ENCODE data around the gene GARNL3. TPM values are rescaled to one million over a fixed set of nuclear protein-coding genes. Genes with fewer than 3 reads are reported as not detected.

The GARNL3 gene
- total RNA-seq, 1 experiment from 2014 or later: 15.5 TPM

DNA sequence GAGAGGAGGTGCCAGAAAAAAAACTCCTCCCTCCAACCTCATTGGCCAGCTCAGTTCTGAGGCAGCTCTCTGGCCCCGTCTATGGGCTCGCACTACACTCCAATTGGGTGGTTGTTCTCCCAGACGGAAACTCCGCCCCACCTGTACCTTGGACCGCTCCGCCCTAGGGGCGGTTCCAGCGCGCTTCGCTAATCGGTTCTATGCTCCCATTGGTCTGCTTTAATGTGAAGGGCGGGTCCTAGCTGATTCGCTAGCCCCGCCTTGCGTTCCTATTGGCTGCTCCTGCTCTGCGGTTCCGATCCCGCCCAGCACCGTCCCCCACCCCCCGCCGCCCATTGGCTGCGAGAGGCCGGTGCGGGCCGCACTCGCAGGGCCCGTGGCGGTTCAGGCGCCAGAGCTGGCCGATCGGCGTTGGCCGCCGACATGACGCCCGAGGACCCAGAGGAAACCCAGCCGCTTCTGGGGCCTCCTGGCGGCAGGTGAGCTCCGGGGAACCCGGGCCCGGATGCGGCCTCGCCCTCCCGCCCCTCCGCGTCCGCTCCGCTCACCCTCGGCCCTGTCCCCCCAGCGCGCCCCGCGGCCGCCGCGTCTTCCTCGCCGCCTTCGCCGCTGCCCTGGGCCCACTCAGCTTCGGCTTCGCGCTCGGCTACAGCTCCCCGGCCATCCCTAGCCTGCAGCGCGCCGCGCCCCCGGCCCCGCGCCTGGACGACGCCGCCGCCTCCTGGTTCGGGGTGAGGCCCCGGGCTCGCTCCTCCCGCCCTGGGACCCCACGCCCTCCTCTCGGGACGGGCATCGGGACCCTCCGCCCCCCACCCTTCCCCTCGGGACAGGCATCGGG lies 132.5 kb downstream of the GARNL3 start, which contains the start of gene SLC2A8:
TSS of gene SLC2A8 (plus strand) at position 362 of the 838 bp plus-strand sequence. CDS start at position 424, 62 bp downstream.
- Histone ChIP-seq H2AFZ (ENCODE audit: low read length) (peak within 1 kb of the TSS; percentile 88), H3K4me1 (ENCODE audit: insufficient read depth, low read length) (peaks cover 14% of the 10 kb centered on the region), H3K27ac (ENCODE audit: low read length) (no peak within 1 kb of the TSS), H3K36me3 (ENCODE audit: low read depth, low read length) (no peaks in the 10 kb centered on the region), H3K27me3 (ENCODE audit: low read length) (no peaks in the 10 kb centered on the region), H3K9me2 (replicated peaks; ENCODE audit: low read length) (no peaks in the 10 kb centered on the region), H3K9me3 (ENCODE audit: low read length) (no peaks in the 10 kb centered on the region), H3K9ac (ENCODE audit: low read length) (peak within 1 kb of the TSS; percentile 64), H3K79me2 (ENCODE audit: low read length) (peaks cover 15% of the 10 kb centered on the region), H3F3A (ENCODE audit: low read length, unreplicated experiment) (no peaks in the 10 kb centered on the region), H4K20me1 (ENCODE audit: low read length) (no peaks in the 10 kb centered on the region), H3K4me2 (ENCODE audit: low read length) (peak within 1 kb of the TSS; percentile 94), H3K4me3 (ENCODE audit: low read length) (peak within 1 kb of the TSS; percentile 82)
- no peak for TF ChIP-seq EZH2 (IDR thresholded peaks at IDR 0.05; ENCODE audit: low read length, unreplicated experiment)
- TF ChIP-seq, protein P1, sequence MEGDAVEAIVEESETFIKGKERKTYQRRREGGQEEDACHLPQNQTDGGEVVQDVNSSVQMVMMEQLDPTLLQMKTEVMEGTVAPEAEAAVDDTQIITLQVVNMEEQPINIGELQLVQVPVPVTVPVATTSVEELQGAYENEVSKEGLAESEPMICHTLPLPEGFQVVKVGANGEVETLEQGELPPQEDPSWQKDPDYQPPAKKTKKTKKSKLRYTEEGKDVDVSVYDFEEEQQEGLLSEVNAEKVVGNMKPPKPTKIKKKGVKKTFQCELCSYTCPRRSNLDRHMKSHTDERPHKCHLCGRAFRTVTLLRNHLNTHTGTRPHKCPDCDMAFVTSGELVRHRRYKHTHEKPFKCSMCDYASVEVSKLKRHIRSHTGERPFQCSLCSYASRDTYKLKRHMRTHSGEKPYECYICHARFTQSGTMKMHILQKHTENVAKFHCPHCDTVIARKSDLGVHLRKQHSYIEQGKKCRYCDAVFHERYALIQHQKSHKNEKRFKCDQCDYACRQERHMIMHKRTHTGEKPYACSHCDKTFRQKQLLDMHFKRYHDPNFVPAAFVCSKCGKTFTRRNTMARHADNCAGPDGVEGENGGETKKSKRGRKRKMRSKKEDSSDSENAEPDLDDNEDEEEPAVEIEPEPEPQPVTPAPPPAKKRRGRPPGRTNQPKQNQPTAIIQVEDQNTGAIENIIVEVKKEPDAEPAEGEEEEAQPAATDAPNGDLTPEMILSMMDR (conservative IDR thresholded peaks at IDR 0.05; ENCODE audit: low read depth, low read length): 0 out of 2 replicates have a peak, but pooled peaks have one; percentile 7
- CTCF ChIA-PET: interaction anchor here (0.6 to 1.3 kb wide), 6 partner anchors 20 to 438 kb away, joined by 3 to 5 read pairs (median 3); no protein-coding TSS in a partner anchor
- DNase-seq (peak; percentile 99), ATAC-seq (peak; percentile 91)
- intact Hi-C loops (cut with micrococcal nuclease): loop anchor here (5.0 kb wide), 2 partner anchors 170 to 185 kb away; no protein-coding TSS in a partner anchor
- no TSS peak for BruUV-seq (replicated peaks)
- POLR2A ChIA-PET (ENCODE audit: unreplicated experiment): interaction anchor here (0.5 to 1.2 kb wide), 7 partner anchors 24 to 436 kb away, joined by 3 to 7 read pairs (median 5); partner anchors contain the start of genes LRSAM1 and ZNF79

DNA sequence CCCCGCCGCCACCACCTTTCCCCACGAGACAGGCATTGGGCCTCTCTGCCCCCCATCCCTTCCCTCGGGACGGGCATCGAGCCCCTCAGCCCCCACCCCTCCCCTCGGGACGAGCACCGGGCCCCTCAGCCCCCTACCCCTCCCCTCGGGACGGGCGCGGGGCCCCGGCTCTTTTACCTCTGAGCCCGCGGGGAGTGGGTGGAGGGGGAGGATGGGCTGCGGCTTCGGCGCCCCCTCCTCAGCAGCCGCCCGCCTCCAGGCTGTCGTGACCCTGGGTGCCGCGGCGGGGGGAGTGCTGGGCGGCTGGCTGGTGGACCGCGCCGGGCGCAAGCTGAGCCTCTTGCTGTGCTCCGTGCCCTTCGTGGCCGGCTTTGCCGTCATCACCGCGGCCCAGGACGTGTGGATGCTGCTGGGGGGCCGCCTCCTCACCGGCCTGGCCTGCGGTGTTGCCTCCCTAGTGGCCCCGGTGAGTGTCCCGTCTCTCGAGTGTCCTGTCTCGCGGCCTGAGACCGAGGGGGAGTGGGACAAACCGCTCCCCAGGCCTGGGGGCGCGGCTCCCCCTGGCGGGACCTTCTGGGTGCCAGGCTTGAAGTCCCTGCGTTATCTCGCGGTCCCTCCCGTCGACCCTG lies 133.2 kb downstream of the GARNL3 start:
- CTCF ChIA-PET: interaction anchor here (0.7 kb wide), 1 partner anchor 19 kb away, joined by 3 read pairs; no protein-coding TSS in a partner anchor
- intact Hi-C loops (cut with micrococcal nuclease): loop anchor here (5.0 kb wide), 2 partner anchors 170 to 185 kb away; no protein-coding TSS in a partner anchor
- Histone ChIP-seq H3K27me3 (ENCODE audit: low read length) (no peaks in the 10 kb centered on the region), H2AFZ (ENCODE audit: low read length) (peak overlapping the region; percentile 69), H3K79me2 (ENCODE audit: low read length) (peaks cover 15% of the 10 kb centered on the region), H3F3A (ENCODE audit: low read length, unreplicated experiment) (no peaks in the 10 kb centered on the region), H4K20me1 (ENCODE audit: low read length) (no peaks in the 10 kb centered on the region), H3K9ac (ENCODE audit: low read length) (peak overlapping the region; percentile 64), H3K9me2 (replicated peaks; ENCODE audit: low read length) (no peaks in the 10 kb centered on the region), H3K36me3 (ENCODE audit: low read depth, low read length) (no peaks in the 10 kb centered on the region), H3K4me3 (ENCODE audit: low read length) (peak overlapping the region; percentile 82), H3K4me2 (ENCODE audit: low read length) (peak overlapping the region; percentile 92), H3K27ac (ENCODE audit: low read length) (no peak overlapping the region), H3K4me1 (ENCODE audit: insufficient read depth, low read length) (peaks cover 14% of the 10 kb centered on the region), H3K9me3 (ENCODE audit: low read length) (no peaks in the 10 kb centered on the region)
- ATAC-seq (peak; percentile 2; the same call in 1 of the 2 replicates), DNase-seq (peak; percentile 36)
- TF ChIP-seq, protein P1 (conservative IDR thresholded peaks at IDR 0.05; ENCODE audit: low read depth, low read length): peak; percentile 58
- TF ChIP-seq EZH2 (IDR thresholded peaks at IDR 0.05; ENCODE audit: low read length, unreplicated experiment): no peak
- no TSS peak for BruUV-seq (replicated peaks)
- POLR2A ChIA-PET (ENCODE audit: unreplicated experiment): no interaction called here

Data from PC-3 (cell line).